Measurements from ENCODE around the gene L3HYPDH. TPM values are rescaled to one million over a fixed set of nuclear protein-coding genes. Genes with fewer than 3 reads are reported as not detected.
"Not testable (repeated sequence)": the region's sequence is repeated elsewhere in the genome, so short reads cannot be mapped to it uniquely, and the experiment has no call there.

The L3HYPDH gene
- total RNA-seq, 1 donor from 2014 or later = 8.8 TPM

GRCh38 chr14:59481871-59482540, 2.2 kb downstream of the L3HYPDH start:
- ATAC-seq (no peak), DNase-seq (ENCODE audit: missing footprints) (no peak)
- intact Hi-C loops (cut with DNase I) = loop anchor here (5.0 kb wide), 1 partner anchor 1500 kb away; the partner anchor contains the start of genes SLC38A6 and TRMT5

- ATAC-seq = no peak
- no peak for DNase-seq (ENCODE audit: missing footprints)
- intact Hi-C loops (cut with DNase I) = loop anchor here (5.0 kb wide), 1 partner anchor 1501 kb away; the partner anchor contains the start of genes SLC38A6 and TRMT5
Observed at GRCh38 chr14:59481407-59481806, 2.8 kb downstream of the L3HYPDH start.

GRCh38 chr14:59480166-59480565, 4.0 kb downstream of the L3HYPDH start:
- intact Hi-C loops (cut with DNase I) = loop anchor here (5.0 kb wide), 1 partner anchor 1502 kb away; the partner anchor contains the start of genes SLC38A6 and TRMT5
- ATAC-seq (no peak), DNase-seq (ENCODE audit: missing footprints) (no peak)

- intact Hi-C loops (cut with DNase I) = no loop called here
- no peak for DNase-seq (ENCODE audit: missing footprints)
- no peak for ATAC-seq
Observed at GRCh38 chr14:59478540-59478939, 5.7 kb downstream of the L3HYPDH start.

GRCh38 chr14:59475709-59476108, 8.5 kb downstream of the L3HYPDH start:
- no peak for DNase-seq (ENCODE audit: missing footprints)
- ATAC-seq = peak; percentile 74
- intact Hi-C loops (cut with DNase I) = no loop called here

- no peak for DNase-seq (ENCODE audit: missing footprints)
- no peak for ATAC-seq
- intact Hi-C loops (cut with DNase I) = no loop called here
Observed at GRCh38 chr14:59474172-59474571, 10.0 kb downstream of the L3HYPDH start.

- intact Hi-C loops (cut with DNase I) = no loop called here
- ATAC-seq = peak; percentile 65
- no peak for DNase-seq (ENCODE audit: missing footprints)
Observed at GRCh38 chr14:59465316-59466135, 18.7 kb downstream of the L3HYPDH start, which contains the start of gene GPR135. Gene GPR135 (minus strand): TSS chr14:59465380. CDS start chr14:59465226, 154 bp downstream.

GRCh38 chr14:59464486-59465315, 19.5 kb downstream of the L3HYPDH start:
- peak; percentile 91 for ATAC-seq
- DNase-seq (ENCODE audit: missing footprints) = peak; percentile 88
- intact Hi-C loops (cut with DNase I) = no loop called here

- peak; percentile 8 for ATAC-seq
- intact Hi-C loops (cut with DNase I) = no loop called here
- peak; percentile 69 for DNase-seq (ENCODE audit: missing footprints)
Observed at GRCh38 chr14:59463787-59464485, 20.3 kb downstream of the L3HYPDH start.

- DNase-seq (ENCODE audit: missing footprints) (no peak), ATAC-seq (no peak)
- intact Hi-C loops (cut with DNase I) = no loop called here
Observed at GRCh38 chr14:59461891-59462290, 22.3 kb downstream of the L3HYPDH start.

- no peak for ATAC-seq
- intact Hi-C loops (cut with DNase I) = no loop called here
- no peak for DNase-seq (ENCODE audit: missing footprints)
Observed at GRCh38 chr14:59460378-59460777, 23.8 kb downstream of the L3HYPDH start.

- ATAC-seq (no peak), DNase-seq (ENCODE audit: missing footprints) (no peak)
- intact Hi-C loops (cut with DNase I) = no loop called here
Observed at GRCh38 chr14:59458486-59458885, 25.7 kb downstream of the L3HYPDH start.

- intact Hi-C loops (cut with DNase I) = no loop called here
- DNase-seq (ENCODE audit: missing footprints) (no peak), ATAC-seq (no peak)
Observed at GRCh38 chr14:59455411-59455810, 28.8 kb downstream of the L3HYPDH start.

GRCh38 chr14:59454139-59454538, 30.1 kb downstream of the L3HYPDH start:
- intact Hi-C loops (cut with DNase I) = no loop called here
- no peak for DNase-seq (ENCODE audit: missing footprints)

GRCh38 chr14:59451849-59452248, 32.4 kb downstream of the L3HYPDH start:
- intact Hi-C loops (cut with DNase I) = no loop called here
- no peak for ATAC-seq
- DNase-seq (ENCODE audit: missing footprints) = no peak

More at GRCh38 chr14:59454139-59454538, 30.1 kb downstream of the L3HYPDH start:
- ATAC-seq = peak; percentile 91

GRCh38 chr14:59450716-59451115, 33.5 kb downstream of the L3HYPDH start:
- DNase-seq (ENCODE audit: missing footprints) = no peak
- intact Hi-C loops (cut with DNase I) = no loop called here
- ATAC-seq = no peak

GRCh38 chr14:59448673-59449072, 35.5 kb downstream of the L3HYPDH start:
- DNase-seq (ENCODE audit: missing footprints); ATAC-seq; intact Hi-C loops (cut with DNase I): not testable (repeated sequence)

- intact Hi-C loops (cut with DNase I) = no loop called here
Observed at GRCh38 chr14:59439256-59439965, 44.8 kb downstream of the L3HYPDH start.

More at GRCh38 chr14:59439256-59439965, 44.8 kb downstream of the L3HYPDH start:
- ATAC-seq (peak; percentile 77), DNase-seq (ENCODE audit: missing footprints) (no peak)
